ENCODE measurements around the gene AASS. TPM values are rescaled to one million over a fixed set of nuclear protein-coding genes. Genes with fewer than 3 reads are reported as not detected.

AASS gene
- total and polyA plus RNA-seq, 10 of the 15 experiments (the other 5 are each of a cell fraction or from before 2014, with no cell fraction given): 0.09 to 8.0 (median 0.39) TPM

GRCh38 chr7:122118757-122119156 lies 25.3 kb downstream of the AASS start:
- H3K4me3 ChIP-seq: no peak overlapping the region
- no peak for DNase-seq (ENCODE audit: low read depth, low spot score)
- H4K20me1 ChIP-seq (ENCODE audit: control insufficient read depth, insufficient read depth): no peaks in the 10 kb centered on the region
- WGBS (ENCODE audit: insufficient coverage, insufficient replicate concordance, low lambda C conversion rate, missing lambda C conversion rate): 0% methylated on average over 1 of the region's 1 CpG
- H3K9me3 ChIP-seq (replicated peaks; ENCODE audit: control insufficient read depth, insufficient read depth, low read length): no peaks in the 10 kb centered on the region
- SMC1A ChIA-PET (ENCODE audit: uncharacterized antibody, unreplicated experiment): no interaction called here
- no peaks in the 10 kb centered on the region for H3K79me2 ChIP-seq (ENCODE audit: control insufficient read depth, insufficient read depth, low read length)
- no peak overlapping the region for H2AFZ ChIP-seq (ENCODE audit: control insufficient read depth, low read depth, low read length)
- RAD21 ChIA-PET (ENCODE audit: unreplicated experiment): no interaction called here
- H3K36me3 ChIP-seq (ENCODE audit: control insufficient read depth in 2 of 2, insufficient read depth in 2 of 2, low read length in 1 of 2): no peaks in the 10 kb centered on the region
- no peaks in the 10 kb centered on the region for H3K4me1 ChIP-seq (ENCODE audit: control insufficient read depth, insufficient read depth, low read length)
- FAIRE-seq: no peak
- intact Hi-C loops (cut with micrococcal nuclease; ENCODE audit: unreplicated experiment): no loop called here
- no peaks in the 10 kb centered on the region for H3K27me3 ChIP-seq (replicated peaks in 1 of 2; ENCODE audit: control insufficient read depth in 2 of 2, insufficient read depth in 2 of 2, low read length in 1 of 2)
- H3K9ac ChIP-seq (ENCODE audit: control insufficient read depth, insufficient read depth, low read length): no peak overlapping the region
- no peak for ATAC-seq
- POLR2A ChIA-PET: no interaction called here
- no peak overlapping the region for H3K4me2 ChIP-seq (ENCODE audit: control insufficient read depth, insufficient read depth)
- no peak overlapping the region for H3K27ac ChIP-seq (ENCODE audit: control insufficient read depth, insufficient read depth)
- TF ChIP-seq GABPA (IDR thresholded peaks at IDR 0.05; ENCODE audit: low read depth) (no peak), ESRRA (IDR thresholded peaks at IDR 0.05; ENCODE audit: low read length) (no peak), ATF7 (IDR thresholded peaks at IDR 0.05; ENCODE audit: low read depth) (no peak), NR2C2 (IDR thresholded peaks at IDR 0.05; ENCODE audit: borderline replicate concordance, control insufficient read depth, insufficient read length, low read depth) (no peak), MAX (IDR thresholded peaks at IDR 0.05; ENCODE audit: low read depth, low read length) (no peak), CEBPZ (IDR thresholded peaks at IDR 0.05; ENCODE audit: low read depth, low read length) (no peak), SIX5 (IDR thresholded peaks at IDR 0.05; ENCODE audit: low read depth, low read length, severe bottlenecking) (no peak), NKRF (conservative IDR thresholded peaks at IDR 0.05) (no peak), NFIC (IDR thresholded peaks at IDR 0.05; ENCODE audit: low read depth, low read length) (no peak), ZSCAN29 (IDR thresholded peaks at IDR 0.05) (no peak), SUPT20H (IDR thresholded peaks at IDR 0.05; ENCODE audit: borderline replicate concordance, control insufficient read depth, low read depth, low read length) (no peak), NRF1 (conservative IDR thresholded peaks at IDR 0.05; ENCODE audit: low read depth, low read length) (no peak), SP1 (IDR thresholded peaks at IDR 0.05; ENCODE audit: low read depth, low read length) (no peak), ZNF622 (IDR thresholded peaks at IDR 0.05) (no peak)
- TF ChIP-seq, protein P1, sequence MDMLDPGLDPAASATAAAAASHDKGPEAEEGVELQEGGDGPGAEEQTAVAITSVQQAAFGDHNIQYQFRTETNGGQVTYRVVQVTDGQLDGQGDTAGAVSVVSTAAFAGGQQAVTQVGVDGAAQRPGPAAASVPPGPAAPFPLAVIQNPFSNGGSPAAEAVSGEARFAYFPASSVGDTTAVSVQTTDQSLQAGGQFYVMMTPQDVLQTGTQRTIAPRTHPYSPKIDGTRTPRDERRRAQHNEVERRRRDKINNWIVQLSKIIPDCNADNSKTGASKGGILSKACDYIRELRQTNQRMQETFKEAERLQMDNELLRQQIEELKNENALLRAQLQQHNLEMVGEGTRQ (IDR thresholded peaks at IDR 0.05; ENCODE audit: borderline replicate concordance, low read depth, low read length): no peak
- BruUV-seq (replicated peaks): no TSS peak
- in situ Hi-C loops (cut with MboI): no loop called here
- CTCF ChIA-PET: interaction anchor here (1.3 kb wide), 1 partner anchor 26 kb away, joined by 4 read pairs; no protein-coding TSS in a partner anchor

Data from GM12878 (cell line).